GM21619 (cell line): Measurements from ENCODE around the gene RSPH9.
A peak's percentile ranks its signal among the peaks of the same experiment; 100 is the strongest.

ENCODE experiments used
- ATAC-seq: cut with Tn5 transposase; IDR thresholded peaks from one replicate; pipeline ENCODE4 v1.9.1; 2021; ENCODE audit not compliant: unreplicated experiment

The RSPH9 gene

GRCh38 chr6:43644940-43645612 is at the start of gene RSPH9:
TSS of gene RSPH9 (plus strand) at chr6:43645036. CDS start at chr6:43645099, 63 bp downstream.
- ATAC-seq = peak; percentile 64

- ATAC-seq = no peak
These were observed 44.2 kb upstream of the RSPH9 start for GRCh38 chr6:43600595-43600994.

GRCh38 chr6:43604174-43604573 is 40.7 kb upstream of the RSPH9 start:
- ATAC-seq = no peak

- no peak for ATAC-seq
These were observed 38.8 kb upstream of the RSPH9 start for GRCh38 chr6:43606019-43606418.

- ATAC-seq = no peak
These were observed 36.5 kb upstream of the RSPH9 start for GRCh38 chr6:43608310-43608763.

GRCh38 chr6:43608807-43609206 is 36.0 kb upstream of the RSPH9 start:
- ATAC-seq = no peak

- ATAC-seq = no peak
These were observed 35.4 kb upstream of the RSPH9 start for GRCh38 chr6:43609402-43609801.

GRCh38 chr6:43610431-43610830 is 34.4 kb upstream of the RSPH9 start:
- no peak for ATAC-seq

- ATAC-seq = no peak
These were observed 31.0 kb upstream of the RSPH9 start for GRCh38 chr6:43613721-43614395.

GRCh38 chr6:43614396-43614730 is 30.5 kb upstream of the RSPH9 start:
- no peak for ATAC-seq

GRCh38 chr6:43616725-43617472 is 27.9 kb upstream of the RSPH9 start:
- ATAC-seq = no peak

- ATAC-seq = no peak
These were observed 23.6 kb upstream of the RSPH9 start for GRCh38 chr6:43621078-43621835.

GRCh38 chr6:43621836-43622180 is 23.0 kb upstream of the RSPH9 start:
- no peak for ATAC-seq

- no peak for ATAC-seq
These were observed 22.3 kb upstream of the RSPH9 start for GRCh38 chr6:43622541-43622940.

- ATAC-seq = no peak
These were observed 20.7 kb upstream of the RSPH9 start for GRCh38 chr6:43623880-43624785.

- ATAC-seq = no peak
These were observed 20.0 kb upstream of the RSPH9 start for GRCh38 chr6:43624786-43625288.

- ATAC-seq = no peak
These were observed 19.3 kb upstream of the RSPH9 start for GRCh38 chr6:43625393-43625992.

- no peak for ATAC-seq
These were observed 17.6 kb upstream of the RSPH9 start for GRCh38 chr6:43627008-43627825.
